ENCODE results near the gene C11orf54.

Gene C11orf54

DNA sequence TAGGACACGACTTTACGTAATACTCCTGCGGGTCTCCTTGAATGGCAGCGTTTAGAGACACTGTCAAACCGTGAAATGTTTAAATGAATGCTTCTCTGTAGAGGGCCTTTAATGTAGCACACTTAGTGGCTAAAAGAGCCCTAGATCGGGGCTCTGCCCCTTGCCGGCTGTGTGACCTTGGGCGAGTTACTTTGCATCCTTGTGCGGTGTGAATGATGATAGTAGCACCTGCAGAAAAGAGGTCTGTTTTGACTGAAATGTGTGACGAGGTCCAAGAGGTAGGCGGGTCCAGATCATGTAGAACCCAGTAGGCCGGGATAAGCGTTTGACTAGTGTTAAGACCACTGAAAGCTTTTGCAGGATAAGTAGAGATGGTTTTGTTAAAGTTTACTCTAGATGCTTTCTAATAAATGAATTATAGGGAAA is 43.5 kb downstream of the C11orf54 start:
- H3K4me3 ChIP-seq (ENCODE audit: low read length, poor library complexity, severe bottlenecking), result peak overlapping the region; percentile 83
- no peak overlapping the region; the same call in 1 of the 2 replicates for H2AFZ ChIP-seq (ENCODE audit: low read length)
- H4K20me1 ChIP-seq (ENCODE audit: insufficient read depth, low read length, poor library complexity, severe bottlenecking), result peaks cover 52% of the 10 kb centered on the region

DNA sequence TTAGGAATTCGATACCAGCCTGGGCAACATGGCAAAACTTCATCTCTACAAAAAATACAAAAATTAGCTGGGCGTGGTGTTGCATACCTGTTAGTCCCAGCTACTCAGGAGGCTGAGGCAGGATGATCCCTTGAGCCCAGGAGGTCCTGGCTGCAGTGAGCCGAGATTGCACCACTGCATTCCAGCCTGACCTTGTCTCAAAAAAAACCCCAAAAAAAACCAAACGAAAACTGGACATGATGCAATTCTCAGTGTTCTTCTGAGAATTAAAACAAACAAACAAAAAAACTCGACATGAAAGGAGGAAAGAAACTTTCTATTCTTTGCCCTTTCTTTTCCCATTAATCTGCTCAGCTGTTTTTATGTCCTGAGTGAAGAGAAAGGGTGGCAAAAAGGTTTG is 50.0 kb downstream of the C11orf54 start:
- Histone ChIP-seq H3K9me3 (ENCODE audit: insufficient read depth, low read depth, low read length) (no peaks in the 10 kb centered on the region), H3K27me3 (ENCODE audit: insufficient read depth, low read length, poor library complexity, severe bottlenecking) (no peaks in the 10 kb centered on the region), H3K4me1 (ENCODE audit: insufficient read depth, low read length, poor library complexity, severe bottlenecking) (peaks cover 29% of the 10 kb centered on the region), H3K4me2 (ENCODE audit: low read depth, low read length, poor library complexity, severe bottlenecking) (peak overlapping the region; percentile 80), H3K79me2 (ENCODE audit: insufficient read depth, low read length) (peaks cover 63% of the 10 kb centered on the region), H3F3A (ENCODE audit: low read depth) (no peaks in the 10 kb centered on the region), H4K20me1 (ENCODE audit: insufficient read depth, low read length, poor library complexity, severe bottlenecking) (peaks cover 64% of the 10 kb centered on the region), H3K9ac (ENCODE audit: low read depth, low read length, poor library complexity, severe bottlenecking) (no peak overlapping the region), H2AFZ (ENCODE audit: low read length) (no peak overlapping the region), H3K4me3 (ENCODE audit: low read length, poor library complexity, severe bottlenecking) (no peak overlapping the region), H3K36me3 (ENCODE audit: insufficient read depth, low read length) (peaks cover 76% of the 10 kb centered on the region), H3K9me2 (replicated peaks; ENCODE audit: low read depth, low read length) (no peaks in the 10 kb centered on the region)
- TF ChIP-seq, protein P1, sequence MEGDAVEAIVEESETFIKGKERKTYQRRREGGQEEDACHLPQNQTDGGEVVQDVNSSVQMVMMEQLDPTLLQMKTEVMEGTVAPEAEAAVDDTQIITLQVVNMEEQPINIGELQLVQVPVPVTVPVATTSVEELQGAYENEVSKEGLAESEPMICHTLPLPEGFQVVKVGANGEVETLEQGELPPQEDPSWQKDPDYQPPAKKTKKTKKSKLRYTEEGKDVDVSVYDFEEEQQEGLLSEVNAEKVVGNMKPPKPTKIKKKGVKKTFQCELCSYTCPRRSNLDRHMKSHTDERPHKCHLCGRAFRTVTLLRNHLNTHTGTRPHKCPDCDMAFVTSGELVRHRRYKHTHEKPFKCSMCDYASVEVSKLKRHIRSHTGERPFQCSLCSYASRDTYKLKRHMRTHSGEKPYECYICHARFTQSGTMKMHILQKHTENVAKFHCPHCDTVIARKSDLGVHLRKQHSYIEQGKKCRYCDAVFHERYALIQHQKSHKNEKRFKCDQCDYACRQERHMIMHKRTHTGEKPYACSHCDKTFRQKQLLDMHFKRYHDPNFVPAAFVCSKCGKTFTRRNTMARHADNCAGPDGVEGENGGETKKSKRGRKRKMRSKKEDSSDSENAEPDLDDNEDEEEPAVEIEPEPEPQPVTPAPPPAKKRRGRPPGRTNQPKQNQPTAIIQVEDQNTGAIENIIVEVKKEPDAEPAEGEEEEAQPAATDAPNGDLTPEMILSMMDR (conservative IDR thresholded peaks at IDR 0.05; ENCODE audit: low read length), result no peak
- TF ChIP-seq EZH2phosphoT487 (IDR thresholded peaks at IDR 0.05; ENCODE audit: borderline replicate concordance), result no peak

More for the DNA sequence above, 43.5 kb downstream of the C11orf54 start:
- peak overlapping the region; percentile 80 for H3K4me2 ChIP-seq (ENCODE audit: low read depth, low read length, poor library complexity, severe bottlenecking)
- no peaks in the 10 kb centered on the region for H3K9me3 ChIP-seq (ENCODE audit: insufficient read depth, low read depth, low read length)
- H3K27me3 ChIP-seq (ENCODE audit: insufficient read depth, low read length, poor library complexity, severe bottlenecking), result peaks cover 8% of the 10 kb centered on the region
- no peak for TF ChIP-seq EZH2phosphoT487 (IDR thresholded peaks at IDR 0.05; ENCODE audit: borderline replicate concordance)
- TF ChIP-seq, protein P1 (conservative IDR thresholded peaks at IDR 0.05; ENCODE audit: low read length), result no peak
- H3K36me3 ChIP-seq (ENCODE audit: insufficient read depth, low read length), result peaks cover 14% of the 10 kb centered on the region; the same call in 1 of the 2 replicates
- H3K79me2 ChIP-seq (ENCODE audit: insufficient read depth, low read length), result peaks cover 66% of the 10 kb centered on the region
- H3K9ac ChIP-seq (ENCODE audit: low read depth, low read length, poor library complexity, severe bottlenecking), result peak overlapping the region; percentile 98
- no peaks in the 10 kb centered on the region for H3K9me2 ChIP-seq (replicated peaks; ENCODE audit: low read depth, low read length)
- H3K4me1 ChIP-seq (ENCODE audit: insufficient read depth, low read length, poor library complexity, severe bottlenecking), result peaks cover 39% of the 10 kb centered on the region
- no peaks in the 10 kb centered on the region for H3F3A ChIP-seq (ENCODE audit: low read depth)

DNA sequence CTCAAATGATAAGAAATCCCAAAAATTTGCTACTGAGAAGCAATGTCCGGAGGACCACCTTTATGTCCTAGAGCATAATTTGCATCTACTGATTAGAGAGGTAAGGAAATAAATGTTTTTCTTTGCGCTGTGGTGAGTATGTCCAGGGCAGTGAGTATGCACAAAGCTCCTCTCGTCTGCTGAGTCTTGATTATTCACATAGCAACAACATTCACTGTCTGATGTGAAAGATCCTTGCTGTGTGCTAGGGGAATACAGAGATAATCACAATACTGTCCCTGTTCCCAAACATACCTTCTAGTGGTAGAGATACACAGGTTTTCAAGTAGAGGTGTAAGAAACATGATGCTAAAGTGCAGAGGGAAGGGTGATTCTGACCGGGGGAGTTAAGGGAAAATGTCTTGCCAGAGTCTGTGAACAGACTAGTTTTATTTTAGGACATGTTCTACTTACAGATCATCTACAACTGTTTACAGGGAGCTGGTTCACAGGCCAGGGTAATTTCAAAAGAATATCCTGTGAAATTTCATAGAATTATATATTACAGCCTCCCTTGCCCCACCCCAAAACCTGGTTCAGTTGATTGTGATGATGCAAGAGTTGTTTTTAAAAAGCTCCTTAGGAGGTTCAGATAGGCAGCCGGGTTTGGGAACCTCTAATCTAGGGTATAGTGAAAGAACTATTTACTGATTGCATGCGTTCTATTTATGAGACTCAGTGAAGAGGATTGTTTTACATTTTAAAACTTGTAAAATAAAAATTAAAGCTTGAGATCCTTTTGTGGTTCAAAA is 55.2 kb downstream of the C11orf54 start:
- H2AFZ ChIP-seq (ENCODE audit: low read length), result no peak overlapping the region
- TF ChIP-seq EZH2phosphoT487 (IDR thresholded peaks at IDR 0.05; ENCODE audit: borderline replicate concordance), result no peak
- TF ChIP-seq, protein P1 (conservative IDR thresholded peaks at IDR 0.05; ENCODE audit: low read length), result no peak
- H3K9me2 ChIP-seq (replicated peaks; ENCODE audit: low read depth, low read length), result no peaks in the 10 kb centered on the region
- no peak overlapping the region for H3K4me2 ChIP-seq (ENCODE audit: low read depth, low read length, poor library complexity, severe bottlenecking)
- peaks cover 30% of the 10 kb centered on the region for H3K79me2 ChIP-seq (ENCODE audit: insufficient read depth, low read length)
- no peaks in the 10 kb centered on the region for H3K4me1 ChIP-seq (ENCODE audit: insufficient read depth, low read length, poor library complexity, severe bottlenecking)
- H4K20me1 ChIP-seq (ENCODE audit: insufficient read depth, low read length, poor library complexity, severe bottlenecking), result peaks cover 36% of the 10 kb centered on the region
- no peaks in the 10 kb centered on the region for H3F3A ChIP-seq (ENCODE audit: low read depth)
- H3K27me3 ChIP-seq (ENCODE audit: insufficient read depth, low read length, poor library complexity, severe bottlenecking), result no peaks in the 10 kb centered on the region
- H3K4me3 ChIP-seq (ENCODE audit: low read length, poor library complexity, severe bottlenecking), result no peak overlapping the region
- H3K36me3 ChIP-seq (ENCODE audit: insufficient read depth, low read length), result peaks cover 84% of the 10 kb centered on the region
- no peak overlapping the region for H3K9ac ChIP-seq (ENCODE audit: low read depth, low read length, poor library complexity, severe bottlenecking)
- no peaks in the 10 kb centered on the region for H3K9me3 ChIP-seq (ENCODE audit: insufficient read depth, low read depth, low read length)
